ENCODE data around the gene CACNA1C.

Gene CACNA1C

DNA sequence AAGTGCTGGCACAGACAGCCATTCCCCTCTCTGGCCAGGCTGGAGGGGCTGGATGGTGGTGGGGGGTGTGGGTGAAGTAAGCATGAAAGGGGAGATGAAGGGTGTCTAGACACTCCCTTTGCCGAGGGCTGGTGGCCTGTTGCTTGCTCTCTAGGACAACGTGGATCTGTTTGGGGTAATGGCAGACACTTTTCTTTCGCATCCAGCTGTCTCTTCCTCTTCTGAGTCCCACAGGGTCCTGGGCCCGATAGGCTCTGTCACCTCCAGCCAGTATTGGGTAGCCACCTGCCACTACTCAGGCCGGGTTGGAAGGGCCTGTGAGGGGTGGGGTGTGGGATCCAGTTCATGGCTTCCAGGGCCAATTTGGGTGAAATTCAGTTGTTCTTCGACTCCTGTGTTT lies 218.1 kb downstream of the CACNA1C start:
- DNase-seq (ENCODE audit: insufficient read length, low spot score) = no peak
- TF ChIP-seq, protein P1, sequence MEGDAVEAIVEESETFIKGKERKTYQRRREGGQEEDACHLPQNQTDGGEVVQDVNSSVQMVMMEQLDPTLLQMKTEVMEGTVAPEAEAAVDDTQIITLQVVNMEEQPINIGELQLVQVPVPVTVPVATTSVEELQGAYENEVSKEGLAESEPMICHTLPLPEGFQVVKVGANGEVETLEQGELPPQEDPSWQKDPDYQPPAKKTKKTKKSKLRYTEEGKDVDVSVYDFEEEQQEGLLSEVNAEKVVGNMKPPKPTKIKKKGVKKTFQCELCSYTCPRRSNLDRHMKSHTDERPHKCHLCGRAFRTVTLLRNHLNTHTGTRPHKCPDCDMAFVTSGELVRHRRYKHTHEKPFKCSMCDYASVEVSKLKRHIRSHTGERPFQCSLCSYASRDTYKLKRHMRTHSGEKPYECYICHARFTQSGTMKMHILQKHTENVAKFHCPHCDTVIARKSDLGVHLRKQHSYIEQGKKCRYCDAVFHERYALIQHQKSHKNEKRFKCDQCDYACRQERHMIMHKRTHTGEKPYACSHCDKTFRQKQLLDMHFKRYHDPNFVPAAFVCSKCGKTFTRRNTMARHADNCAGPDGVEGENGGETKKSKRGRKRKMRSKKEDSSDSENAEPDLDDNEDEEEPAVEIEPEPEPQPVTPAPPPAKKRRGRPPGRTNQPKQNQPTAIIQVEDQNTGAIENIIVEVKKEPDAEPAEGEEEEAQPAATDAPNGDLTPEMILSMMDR (IDR thresholded peaks at IDR 0.05; ENCODE audit: insufficient read depth, missing control alignments) = no peak
- FAIRE-seq = no peak

DNA sequence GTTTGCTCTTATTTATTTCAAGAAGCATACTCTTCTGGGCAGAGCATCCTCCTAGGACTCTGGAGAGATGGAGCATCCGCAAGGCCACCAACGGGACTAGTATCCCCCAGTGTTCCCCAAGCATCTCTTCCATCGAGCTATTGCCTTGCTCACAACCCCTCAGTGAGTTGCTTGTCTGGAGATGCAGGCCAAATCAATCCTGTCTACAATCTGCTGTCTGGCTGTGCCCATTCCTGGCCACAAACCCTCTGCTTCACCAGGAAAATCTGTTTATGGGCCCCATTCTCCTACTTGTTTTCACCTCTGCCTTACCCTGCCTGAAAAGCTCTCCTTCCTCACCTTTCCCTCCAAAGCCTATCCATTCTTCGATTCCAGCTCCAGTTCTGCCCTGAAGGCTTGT lies 219.2 kb downstream of the CACNA1C start:
- no peak for DNase-seq (ENCODE audit: insufficient read length, low spot score)
- no peak for FAIRE-seq

DNA sequence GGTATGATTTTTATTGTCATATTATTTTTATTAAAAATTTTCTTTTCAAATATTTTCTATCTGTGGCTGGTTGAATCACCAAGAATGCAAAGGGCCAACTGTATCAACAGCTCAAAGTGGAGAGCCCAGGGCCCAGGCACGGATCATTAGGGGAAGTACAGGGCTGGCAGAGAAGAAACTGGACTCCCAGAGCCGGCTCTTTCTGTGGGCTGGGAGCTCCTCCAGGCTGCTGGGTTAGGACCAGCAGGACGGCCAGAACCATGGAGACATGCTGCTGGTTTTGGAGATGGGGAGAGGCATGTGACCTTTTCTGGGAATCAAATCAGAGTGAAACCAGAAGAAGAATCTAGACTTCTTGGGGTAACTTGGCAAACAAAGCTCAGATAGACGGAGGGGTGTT lies 220.5 kb downstream of the CACNA1C start:
- TF ChIP-seq, protein P1 (IDR thresholded peaks at IDR 0.05; ENCODE audit: insufficient read depth, missing control alignments) = peak; percentile 26
- no peak for DNase-seq (ENCODE audit: insufficient read length, low spot score)
- no peak for FAIRE-seq

More for the DNA sequence above, 219.2 kb downstream of the CACNA1C start:
- TF ChIP-seq, protein P1 (IDR thresholded peaks at IDR 0.05; ENCODE audit: insufficient read depth, missing control alignments) = no peak

DNA sequence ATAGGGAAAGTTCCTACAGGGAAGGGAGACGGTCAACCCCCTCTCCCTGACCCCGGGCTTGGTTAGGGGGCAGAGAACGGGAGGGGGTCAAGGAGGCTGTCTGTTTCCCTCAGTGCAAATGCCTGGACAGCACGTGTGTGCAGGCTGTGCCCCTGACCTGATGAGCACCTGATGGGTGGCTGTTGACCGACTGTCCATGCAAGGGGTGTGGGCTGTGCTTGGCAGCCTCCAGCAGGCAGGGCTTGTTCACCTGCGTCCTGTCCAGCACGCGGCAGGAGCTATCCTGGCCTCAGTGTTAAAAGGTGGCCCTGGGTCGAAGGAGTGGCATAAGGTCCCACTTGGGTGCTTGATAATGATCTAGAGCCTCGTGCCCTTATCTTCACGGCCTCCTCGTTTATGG lies 221.0 kb downstream of the CACNA1C start:
- TF ChIP-seq, protein P1 (IDR thresholded peaks at IDR 0.05; ENCODE audit: insufficient read depth, missing control alignments) = no peak
- no peak for DNase-seq (ENCODE audit: insufficient read length, low spot score)
- no peak for FAIRE-seq

DNA sequence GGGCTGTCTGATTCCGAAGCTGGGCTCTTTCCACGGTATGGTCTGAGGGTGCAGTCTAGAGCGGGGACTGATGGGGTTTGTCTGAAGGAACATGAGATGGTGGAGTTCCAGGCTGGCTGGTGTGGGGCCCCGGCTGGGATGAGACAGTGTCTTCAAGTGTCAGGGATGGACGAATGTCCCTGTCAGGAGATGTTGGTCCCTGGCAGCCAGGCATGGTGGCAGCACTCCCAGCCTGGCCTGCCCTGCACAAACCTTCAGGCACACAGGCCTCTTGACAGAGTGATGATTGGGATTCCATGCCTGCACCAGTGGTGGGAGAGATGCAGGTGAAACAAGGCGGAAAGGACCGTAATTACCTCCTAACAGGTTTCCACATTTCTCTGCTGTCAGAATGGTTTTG lies 221.9 kb downstream of the CACNA1C start:
- TF ChIP-seq, protein P1 (IDR thresholded peaks at IDR 0.05; ENCODE audit: insufficient read depth, missing control alignments) = no peak
- no peak for FAIRE-seq
- DNase-seq (ENCODE audit: insufficient read length, low spot score) = no peak

DNA sequence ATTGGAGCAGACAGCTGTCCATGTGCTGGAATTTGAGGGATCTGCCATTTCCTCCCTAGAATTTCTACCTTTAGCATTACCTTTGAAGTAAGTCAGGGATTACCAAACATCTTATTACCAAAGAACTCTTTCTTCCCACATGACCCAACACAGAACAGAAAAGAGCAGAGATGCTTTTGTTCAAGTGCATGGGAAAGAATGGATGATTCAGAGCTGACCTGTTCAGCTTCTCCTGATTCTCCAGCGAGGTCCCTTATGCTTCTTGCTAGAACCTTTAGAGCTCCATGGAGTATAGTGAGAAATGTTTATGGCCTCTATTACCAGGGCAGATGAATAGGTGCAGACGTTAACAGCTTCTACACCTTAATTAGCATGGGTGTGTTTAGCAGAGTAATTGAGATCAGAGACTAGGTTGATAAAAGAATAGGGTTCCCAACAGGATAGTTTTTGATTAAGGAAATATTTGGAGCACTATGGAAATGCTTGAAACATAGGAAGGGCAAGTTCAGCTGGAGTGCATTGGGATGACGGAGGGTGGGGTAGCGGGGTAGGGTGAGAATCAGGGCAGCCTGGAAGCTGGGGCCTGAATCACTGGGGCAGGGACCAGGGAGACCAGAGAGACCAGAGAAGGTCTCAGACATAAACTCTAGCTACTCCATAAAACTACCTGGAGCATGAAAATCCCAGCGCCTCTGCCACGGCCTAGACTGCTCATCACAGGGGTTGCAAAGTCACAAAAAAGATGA lies 223.7 kb downstream of the CACNA1C start:
- no peak for DNase-seq (ENCODE audit: insufficient read length, low spot score)
- FAIRE-seq = no peak
- TF ChIP-seq, protein P1 (IDR thresholded peaks at IDR 0.05; ENCODE audit: insufficient read depth, missing control alignments) = no peak

DNA sequence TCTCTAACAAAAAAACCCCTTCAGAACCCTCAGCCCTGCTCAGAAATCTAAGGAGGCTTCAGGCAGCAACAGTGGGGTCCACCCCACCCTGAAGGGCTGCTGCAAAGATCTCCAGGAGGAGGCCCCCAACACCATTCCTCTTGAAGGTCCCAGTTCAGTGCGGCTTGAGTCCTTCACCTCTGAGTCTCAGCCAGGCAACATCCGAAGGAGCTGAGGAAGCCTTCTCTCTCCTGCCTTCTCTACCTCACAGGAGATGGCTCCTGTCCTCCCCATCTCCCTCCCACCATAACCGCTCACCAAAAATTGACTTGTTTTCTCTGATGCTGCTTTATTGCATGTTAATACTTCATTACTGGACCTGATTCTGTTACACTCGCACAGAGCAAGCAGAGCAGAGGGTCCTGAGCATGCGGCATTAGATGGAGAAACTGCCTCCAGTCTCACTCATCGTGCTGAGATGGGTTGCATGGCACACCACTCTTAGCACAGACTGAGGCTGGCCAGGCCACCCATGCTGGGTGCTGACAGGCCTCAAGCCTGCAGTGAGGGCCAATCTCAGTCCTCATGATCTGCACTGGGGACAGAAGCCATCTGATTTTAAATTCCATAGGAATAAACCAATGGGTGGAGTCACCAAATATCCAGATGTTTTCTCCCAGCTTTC lies 224.8 kb downstream of the CACNA1C start:
- FAIRE-seq = no peak
- TF ChIP-seq, protein P1 (IDR thresholded peaks at IDR 0.05; ENCODE audit: insufficient read depth, missing control alignments) = no peak
- DNase-seq (ENCODE audit: insufficient read length, low spot score) = no peak

Measured in D721Med (cell line).